PC-3 (cell line): ENCODE results near the gene IGSF22. TPM values are rescaled to one million over a fixed set of nuclear protein-coding genes. Genes with fewer than 3 reads are reported as not detected.

ENCODE experiments used
- ATAC-seq: fragments of 200-7000 bp; cut with Tn5 transposase; 2 replicates; pipeline ENCODE4 v1.9.1; 2020; ENCODE audit warnings: mild to moderate bottlenecking, moderate library complexity
- BruUV-seq: library from RNA; stranded (reverse); fragments of 400-500 nt; replicated peaks from 2 replicates; lab custom pipeline; 2021; lab: Mats Ljungman, UMichigan
- CTCF ChIA-PET: fragments of 300-600 bp; sonication (Branson Sonifier 250); formaldehyde crosslinking; loops from one replicate; lab custom pipeline; 2022; ENCODE audit warnings: antibody characterized with exemption; lab: Charles Lee
- POLR2A ChIA-PET: fragments of 300-600 bp; sonication (Branson Sonifier 250); formaldehyde crosslinking; loops from one replicate; lab custom pipeline; 2022; ENCODE audit warnings: antibody characterized with exemption; ENCODE audit not compliant: unreplicated experiment; lab: Charles Lee
- DNase-seq: peaks from one replicate; pipeline ENCODE4 v3.0.0-alpha.2; 2015
- H2AFZ ChIP-seq: fragments of 300-600 bp; sonication (generic); 2 replicates; pipeline ENCODE4 v1.6.0; 2016; ENCODE audit warnings: antibody characterized with exemption, low read length
- H3F3A ChIP-seq: fragments of 300-600 bp; sonication (generic); one replicate; pipeline ENCODE4 v1.6.0; 2017; ENCODE audit warnings: antibody characterized with exemption, low read length, control low read depth, mild to moderate bottlenecking; ENCODE audit not compliant: unreplicated experiment
- H3K27ac ChIP-seq: fragments of 300-600 bp; sonication (generic); 2 replicates; pipeline ENCODE4 v1.5.1; 2016; ENCODE audit warnings: mild to moderate bottlenecking, low read length
- H3K27me3 ChIP-seq: fragments of 300-600 bp; sonication (generic); 2 replicates; pipeline ENCODE4 v1.6.1; 2016; ENCODE audit warnings: low read length, mixed read lengths
- H3K36me3 ChIP-seq: fragments of 300-600 bp; sonication (generic); 2 replicates; pipeline ENCODE4 v1.6.1; 2016; ENCODE audit warnings: low read depth, mixed run types, low read length, mixed read lengths
- H3K4me1 ChIP-seq: fragments of 300-600 bp; sonication (generic); 2 replicates; pipeline ENCODE4 v1.5.1; 2016; ENCODE audit warnings: low read length; ENCODE audit not compliant: insufficient read depth
- H3K4me2 ChIP-seq: fragments of 300-600 bp; sonication (generic); 2 replicates; pipeline ENCODE4 v1.6.0; 2016; ENCODE audit warnings: low read length
- H3K4me3 ChIP-seq: fragments of 300-600 bp; sonication (generic); 2 replicates; pipeline ENCODE4 v1.5.1; 2016; ENCODE audit warnings: mild to moderate bottlenecking, low read length, mixed read lengths
- H3K79me2 ChIP-seq: fragments of 300-600 bp; sonication (generic); 2 replicates; pipeline ENCODE4 v1.6.1; 2017; ENCODE audit warnings: low read length, mixed read lengths
- H3K9ac ChIP-seq: fragments of 300-600 bp; sonication (generic); 2 replicates; pipeline ENCODE4 v1.6.0; 2016; ENCODE audit warnings: mild to moderate bottlenecking, low read length
- H3K9me2 ChIP-seq: fragments of 300-600 bp; sonication (generic); replicated peaks from 2 replicates; pipeline ENCODE4 v1.6.1; 2016; ENCODE audit warnings: mixed run types, low read length, mixed read lengths
- H3K9me3 ChIP-seq: fragments of 300-600 bp; sonication (generic); 2 replicates; pipeline ENCODE4 v1.6.1; 2016; ENCODE audit warnings: low read length, mixed read lengths
- H4K20me1 ChIP-seq: fragments of 300-600 bp; sonication (generic); 2 replicates; pipeline ENCODE4 v1.6.1; 2016; ENCODE audit warnings: low read length, mixed read lengths
- EZH2 ChIP-seq: fragments of 300-600 bp; sonication (generic); IDR thresholded peaks from one replicate; pipeline ENCODE4 v1.6.1; 2017; ENCODE audit warnings: antibody characterized with exemption, mild to moderate bottlenecking, low read length; ENCODE audit not compliant: unreplicated experiment
- EZH2phosphoT487 ChIP-seq: fragments of 300-600 bp; sonication (generic); IDR thresholded peaks from 2 replicates; pipeline ENCODE4 v1.6.1; 2018; ENCODE audit warnings: mild to moderate bottlenecking, antibody characterized with exemption, low read length, borderline replicate concordance
- intact Hi-C: fragments of 100-400 bp; cut with micrococcal nuclease; formaldehyde crosslinking; loops from 2 replicates; pipeline ENCODE4 v1.9.0; 2023
- total RNA-seq: library from RNA; depleted of rRNA; stranded (reverse); fragments of >200 nt; gene quantifications from 2 replicates; pipeline ENCODE4 v1.2.3, GENCODE V29; 2014
- TF ChIP-seq, protein P1 (sequence below): fragments of 300-600 bp; sonication (generic); conservative IDR thresholded peaks from 2 replicates; pipeline ENCODE4 v1.5.1; 2017; ENCODE audit warnings: antibody characterized with exemption, low read depth, mild to moderate bottlenecking, low read length

The IGSF22 gene
- total RNA-seq, 1 experiment from 2014 or later, result not detected

DNA sequence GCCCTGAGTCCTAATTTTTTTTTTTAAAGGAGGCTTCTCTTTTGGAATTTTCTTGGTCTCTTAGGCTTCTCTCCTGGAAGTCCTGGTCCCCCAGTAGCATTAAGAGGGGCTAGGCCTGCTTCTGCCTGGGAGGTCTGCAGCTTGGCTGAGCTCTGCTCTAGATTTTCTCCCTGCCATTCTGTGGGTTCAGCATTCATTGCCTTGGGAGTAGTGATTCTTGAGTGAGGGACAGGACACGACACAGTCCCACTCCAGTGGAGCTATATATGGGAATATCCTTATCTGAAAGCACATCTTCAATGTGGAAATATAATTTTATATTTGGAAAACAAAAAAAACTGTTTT, 3.7 kb downstream of the IGSF22 start:
- Histone ChIP-seq H3K4me2 (no peak overlapping the region), H3K9ac (no peak overlapping the region), H3K9me3 (no peaks in the 10 kb centered on the region), H3K9me2 (no peaks in the 10 kb centered on the region), H3K27me3 (no peaks in the 10 kb centered on the region), H2AFZ (no peak overlapping the region), H3K4me1 (no peaks in the 10 kb centered on the region), H3K27ac (no peak overlapping the region), H3F3A (no peaks in the 10 kb centered on the region), H4K20me1 (no peaks in the 10 kb centered on the region), H3K4me3 (no peak overlapping the region), H3K79me2 (no peaks in the 10 kb centered on the region), H3K36me3 (no peaks in the 10 kb centered on the region)
- no peak for TF ChIP-seq EZH2
- TF ChIP-seq, protein P1, sequence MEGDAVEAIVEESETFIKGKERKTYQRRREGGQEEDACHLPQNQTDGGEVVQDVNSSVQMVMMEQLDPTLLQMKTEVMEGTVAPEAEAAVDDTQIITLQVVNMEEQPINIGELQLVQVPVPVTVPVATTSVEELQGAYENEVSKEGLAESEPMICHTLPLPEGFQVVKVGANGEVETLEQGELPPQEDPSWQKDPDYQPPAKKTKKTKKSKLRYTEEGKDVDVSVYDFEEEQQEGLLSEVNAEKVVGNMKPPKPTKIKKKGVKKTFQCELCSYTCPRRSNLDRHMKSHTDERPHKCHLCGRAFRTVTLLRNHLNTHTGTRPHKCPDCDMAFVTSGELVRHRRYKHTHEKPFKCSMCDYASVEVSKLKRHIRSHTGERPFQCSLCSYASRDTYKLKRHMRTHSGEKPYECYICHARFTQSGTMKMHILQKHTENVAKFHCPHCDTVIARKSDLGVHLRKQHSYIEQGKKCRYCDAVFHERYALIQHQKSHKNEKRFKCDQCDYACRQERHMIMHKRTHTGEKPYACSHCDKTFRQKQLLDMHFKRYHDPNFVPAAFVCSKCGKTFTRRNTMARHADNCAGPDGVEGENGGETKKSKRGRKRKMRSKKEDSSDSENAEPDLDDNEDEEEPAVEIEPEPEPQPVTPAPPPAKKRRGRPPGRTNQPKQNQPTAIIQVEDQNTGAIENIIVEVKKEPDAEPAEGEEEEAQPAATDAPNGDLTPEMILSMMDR, result no peak
- no peak for TF ChIP-seq EZH2phosphoT487
- no peak for ATAC-seq
- intact Hi-C loops, result no loop called here
- no TSS peak for BruUV-seq
- POLR2A ChIA-PET, result interaction anchor here (0.6 kb wide), 1 partner anchor 50 kb away, joined by 3 read pairs; no protein-coding TSS in a partner anchor
- DNase-seq, result no peak
- CTCF ChIA-PET, result interaction anchor here (0.6 to 0.8 kb wide), 6 partner anchors 15 to 186 kb away, joined by 3 to 10 read pairs (median 3); no protein-coding TSS in a partner anchor

DNA sequence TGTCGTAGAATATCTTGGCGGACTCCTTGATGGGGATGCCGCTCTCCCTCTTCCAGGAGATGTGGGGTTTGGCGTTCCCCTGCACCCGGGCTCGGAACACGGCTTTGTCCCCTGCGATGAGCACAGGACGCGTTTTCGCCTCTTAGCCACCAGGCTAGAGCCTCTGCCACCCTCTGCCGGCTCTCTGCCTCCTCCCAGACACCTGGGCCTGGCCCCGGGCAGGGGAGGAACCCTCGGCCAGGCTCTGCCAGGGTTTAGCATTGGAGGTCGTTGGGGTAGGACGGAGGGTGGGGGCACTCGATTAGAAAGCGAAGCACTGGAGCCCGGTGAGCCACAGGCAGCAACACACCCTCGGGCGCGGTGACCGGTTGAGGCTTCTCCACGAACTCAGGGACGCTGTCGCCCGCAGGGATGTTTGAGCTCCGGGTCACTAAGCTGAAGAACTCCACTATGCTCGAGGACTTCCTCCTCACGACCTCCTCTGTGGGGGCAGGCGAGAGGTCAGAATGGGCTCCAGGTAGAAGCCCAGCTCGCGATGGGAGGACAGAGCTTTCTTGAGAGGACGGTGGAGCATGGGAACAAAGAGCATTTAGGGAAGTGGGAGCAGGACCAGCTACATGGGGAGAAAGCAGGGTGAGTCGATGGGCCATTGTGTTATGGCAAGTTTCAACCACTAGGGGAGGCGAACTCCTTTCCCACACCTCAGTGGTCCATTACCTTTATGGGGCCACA, 4.3 kb downstream of the IGSF22 start:
- ATAC-seq (peak; percentile 75), DNase-seq (peak; percentile 37)
- no peaks in the 10 kb centered on the region for H4K20me1 ChIP-seq
- H3K79me2 ChIP-seq, result no peaks in the 10 kb centered on the region
- H3F3A ChIP-seq, result no peaks in the 10 kb centered on the region
- peak overlapping the region; percentile 60 for H3K4me2 ChIP-seq
- TSS peak; percentile 81 for BruUV-seq
- H3K36me3 ChIP-seq, result no peaks in the 10 kb centered on the region
- H3K4me3 ChIP-seq, result peak overlapping the region; percentile 53; the same call in 1 of the 2 replicates
- H2AFZ ChIP-seq, result peak overlapping the region; percentile 64
- H3K9ac ChIP-seq, result peak overlapping the region; percentile 31
- H3K4me1 ChIP-seq, result no peaks in the 10 kb centered on the region
- H3K9me2 ChIP-seq, result no peaks in the 10 kb centered on the region
- TF ChIP-seq, protein P1, result peak; percentile 64
- TF ChIP-seq EZH2 (no peak), EZH2phosphoT487 (no peak)
- intact Hi-C loops, result no loop called here
- H3K9me3 ChIP-seq, result no peaks in the 10 kb centered on the region
- ChIA-PET POLR2A (interaction anchor here (0.6 kb wide), 1 partner anchor 50 kb away, joined by 3 read pairs; no protein-coding TSS in a partner anchor), CTCF (interaction anchor here (0.5 to 0.8 kb wide), 8 partner anchors 14 to 185 kb away, joined by 3 to 10 read pairs (median 3); no protein-coding TSS in a partner anchor)
- H3K27ac ChIP-seq, result no peak overlapping the region
- no peaks in the 10 kb centered on the region for H3K27me3 ChIP-seq
